ENCODE results near the gene ANK3.

Gene ANK3

DNA sequence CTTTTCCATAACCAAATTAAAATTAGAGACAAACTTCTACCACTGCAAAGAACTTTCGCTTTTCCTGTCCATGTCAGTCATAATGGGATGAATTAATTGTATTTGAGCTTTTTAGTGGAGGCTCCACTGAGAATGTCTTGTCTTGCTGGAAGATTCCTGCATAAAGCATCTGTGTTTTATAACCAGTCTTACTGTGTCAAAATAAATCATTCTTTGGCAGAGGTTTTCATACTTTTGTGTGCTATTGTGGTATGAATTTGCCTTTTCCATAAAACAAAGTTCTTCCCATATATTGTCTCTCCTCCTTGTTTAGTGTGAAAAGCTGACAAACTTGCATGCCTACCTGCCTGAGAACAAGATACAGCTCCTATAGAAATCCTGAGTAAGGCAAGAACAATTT, 358.5 kb downstream of the ANK3 start:
- DNase-seq (ENCODE audit: low read depth in 2 of 2), result no peak

DNA sequence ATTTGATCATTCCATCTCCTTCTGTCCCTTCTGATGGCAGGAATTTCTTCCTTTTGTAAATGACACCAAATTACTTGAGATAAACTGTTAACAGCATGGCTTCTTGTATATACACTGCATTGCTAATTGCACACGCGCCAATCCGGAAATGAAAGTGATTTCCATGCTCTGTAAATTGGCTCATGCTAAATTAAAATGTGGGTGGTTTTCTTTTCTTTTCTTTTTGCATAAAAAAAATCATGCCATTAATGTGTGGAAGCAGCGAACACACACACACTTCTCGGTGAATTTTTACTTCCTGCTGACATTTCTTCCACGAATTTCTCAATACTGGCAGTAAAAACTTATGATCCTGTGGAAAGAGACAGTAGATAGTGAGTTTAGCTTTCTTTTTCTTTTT, 360.2 kb downstream of the ANK3 start:
- no peak for DNase-seq (ENCODE audit: low read depth in 2 of 2)

DNA sequence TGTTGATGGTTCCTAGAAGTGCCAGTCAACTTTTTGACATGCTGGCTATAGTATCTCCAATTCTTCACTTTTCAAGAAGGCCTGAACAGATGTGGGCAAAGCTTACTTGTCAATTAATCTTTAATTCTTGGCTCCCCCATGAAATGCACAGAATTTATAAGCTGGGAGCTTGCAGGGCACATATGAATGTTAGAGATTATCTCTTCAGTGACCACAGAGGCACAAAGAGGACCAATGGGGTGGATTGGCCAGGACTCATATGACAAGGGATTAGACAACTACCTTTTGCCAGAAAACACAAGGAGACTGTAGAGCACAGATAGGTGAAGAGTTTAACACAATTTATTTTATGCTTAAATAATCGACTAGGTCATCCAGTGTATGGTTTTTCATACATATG, 361.6 kb downstream of the ANK3 start:
- DNase-seq (ENCODE audit: low read depth in 2 of 2), result no peak

DNA sequence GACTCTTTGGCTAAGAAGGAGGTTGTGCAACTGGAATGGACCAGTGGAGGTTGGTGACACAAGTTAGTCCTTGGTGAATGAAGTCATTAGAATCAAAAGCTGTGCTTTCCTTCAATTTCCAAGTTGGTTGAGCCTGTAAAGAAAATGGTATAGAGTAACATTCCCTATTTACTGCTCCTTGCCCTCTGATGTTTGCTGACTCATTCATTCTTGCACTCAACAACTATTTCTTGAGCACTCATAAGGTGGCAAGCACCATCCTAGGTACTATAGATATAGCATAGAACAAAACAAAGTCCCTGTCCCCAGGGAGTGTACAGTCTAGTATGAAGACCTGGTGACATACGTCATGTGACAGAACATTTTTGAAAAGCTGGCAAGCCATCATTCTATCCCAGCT, 364.4 kb downstream of the ANK3 start:
- no peak for DNase-seq (ENCODE audit: low read depth in 2 of 2)

DNA sequence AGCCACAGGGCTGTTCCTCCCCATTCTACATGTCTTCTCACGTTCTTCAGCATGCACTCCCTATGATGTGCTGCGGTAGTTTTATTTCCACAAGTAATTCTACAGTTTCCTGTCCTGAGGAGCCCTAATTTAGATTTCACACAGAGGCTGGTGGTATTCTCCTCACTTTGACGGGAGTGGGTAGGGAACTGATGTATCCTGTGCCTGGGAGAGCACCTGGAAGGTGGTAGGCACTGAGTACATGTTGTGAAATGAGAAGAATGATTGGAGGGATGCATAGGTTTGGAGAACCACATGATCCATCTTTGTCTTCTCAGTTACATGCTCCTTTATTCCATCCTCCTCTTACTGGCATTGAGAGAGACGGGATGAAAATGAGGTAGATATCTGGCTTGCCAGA, 365.2 kb downstream of the ANK3 start:
- DNase-seq (ENCODE audit: low read depth in 2 of 2), result no peak

DNA sequence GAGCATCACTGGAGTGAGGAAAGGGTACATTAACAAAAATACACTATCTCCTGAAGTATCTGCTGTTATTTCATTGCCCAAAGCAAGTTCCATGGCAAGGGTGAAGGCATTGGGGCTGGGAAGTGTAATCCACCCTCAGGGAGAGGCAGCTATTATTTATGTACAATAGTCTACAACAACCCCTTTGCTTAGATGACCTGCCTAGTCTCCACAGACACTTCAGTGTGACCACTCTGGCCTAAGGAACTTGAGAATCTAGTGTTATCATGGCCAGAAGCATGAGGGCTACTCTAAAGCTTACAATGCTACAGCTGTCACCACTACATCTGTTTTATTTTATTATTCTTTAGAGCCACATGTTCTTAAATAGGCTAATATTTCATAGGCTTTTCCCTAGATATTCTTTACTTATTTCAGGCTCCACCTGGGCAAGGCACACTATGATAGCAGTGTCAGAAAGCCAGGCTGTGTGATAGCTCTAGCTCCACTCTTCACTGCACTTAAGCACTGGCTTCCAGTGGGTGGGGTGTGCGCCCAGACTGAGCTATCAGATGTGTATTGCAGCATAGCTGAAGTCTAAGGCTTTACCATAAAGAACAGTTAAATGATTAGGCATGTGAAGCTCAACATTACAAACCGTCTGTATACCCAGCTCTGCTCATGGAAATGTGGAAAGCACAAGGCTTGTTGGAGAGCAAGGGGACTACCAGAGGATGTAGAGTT, 366.4 kb downstream of the ANK3 start:
- DNase-seq (ENCODE audit: low read depth in 2 of 2), result no peak

DNA sequence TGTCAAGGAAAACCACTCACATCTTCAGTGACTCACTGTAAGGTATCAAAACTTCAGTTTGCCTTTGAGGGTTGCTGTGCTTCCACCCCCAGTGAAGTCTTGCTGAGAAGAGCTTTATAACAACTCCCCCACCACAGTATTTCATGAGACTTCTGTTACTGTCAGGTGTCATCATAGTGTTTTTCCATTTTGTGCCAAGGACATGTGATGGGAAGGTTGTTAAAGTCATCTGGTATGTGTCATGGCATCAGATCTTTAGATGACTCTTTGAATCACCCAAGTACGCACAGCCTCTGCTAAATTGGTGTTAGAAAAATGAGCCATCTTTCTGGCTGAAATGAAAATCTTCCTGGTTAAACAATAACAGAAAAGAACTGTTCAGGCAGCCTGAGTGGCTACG, 368.3 kb downstream of the ANK3 start:
- no peak for DNase-seq (ENCODE audit: low read depth in 2 of 2)

DNA sequence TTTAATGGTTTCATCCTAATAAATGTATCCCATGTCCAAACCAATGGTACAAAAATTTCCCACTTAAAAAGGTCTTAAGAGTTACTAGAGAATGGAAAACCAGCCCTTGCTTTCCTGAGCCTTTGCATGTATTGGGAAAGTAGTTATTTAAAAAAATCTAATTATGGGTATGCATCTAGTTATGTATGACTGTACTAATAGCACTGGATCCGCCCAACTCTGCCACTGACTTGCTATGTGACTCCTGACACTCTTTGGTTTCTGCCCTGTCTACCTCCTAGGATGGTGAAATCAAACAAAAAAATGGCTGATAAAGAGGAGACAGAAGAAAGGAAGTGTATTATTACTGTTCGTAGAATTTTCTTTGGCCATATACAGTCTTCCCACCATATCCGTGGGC, 372.9 kb downstream of the ANK3 start:
- DNase-seq (ENCODE audit: low read depth in 2 of 2), result no peak

DNA sequence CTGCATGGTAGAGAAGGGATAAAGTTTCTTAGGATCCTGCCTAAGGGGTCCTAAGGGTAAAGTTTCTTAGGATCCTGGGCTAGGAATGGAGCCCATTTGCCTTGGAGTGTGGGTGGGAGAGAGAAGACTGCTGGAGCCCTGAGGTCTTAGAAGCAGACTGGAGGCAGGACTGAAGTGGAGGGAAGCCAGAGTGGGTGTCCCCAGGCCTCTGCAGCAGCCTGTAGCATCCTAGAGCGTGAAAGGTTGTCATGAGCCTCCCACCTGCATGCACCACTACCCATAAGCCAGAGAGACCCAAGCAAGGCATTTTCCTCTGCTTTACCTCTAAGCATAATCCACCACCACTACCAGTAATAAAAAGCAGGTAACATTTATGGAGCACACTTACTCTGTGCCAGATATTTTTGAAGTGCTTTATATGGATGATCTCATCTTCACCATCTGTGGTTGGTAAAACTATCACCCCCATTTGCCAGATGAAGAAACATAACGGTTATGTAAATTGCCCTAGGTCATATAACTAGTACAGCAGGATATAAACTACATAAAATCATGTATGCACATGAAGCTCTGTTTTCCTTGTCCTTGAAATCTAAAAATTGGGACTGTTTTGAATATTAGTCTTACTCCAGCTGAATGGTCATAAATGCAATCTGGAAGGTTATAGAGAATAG, 379.8 kb downstream of the ANK3 start:
- no peak for DNase-seq (ENCODE audit: low read depth in 2 of 2)

DNA sequence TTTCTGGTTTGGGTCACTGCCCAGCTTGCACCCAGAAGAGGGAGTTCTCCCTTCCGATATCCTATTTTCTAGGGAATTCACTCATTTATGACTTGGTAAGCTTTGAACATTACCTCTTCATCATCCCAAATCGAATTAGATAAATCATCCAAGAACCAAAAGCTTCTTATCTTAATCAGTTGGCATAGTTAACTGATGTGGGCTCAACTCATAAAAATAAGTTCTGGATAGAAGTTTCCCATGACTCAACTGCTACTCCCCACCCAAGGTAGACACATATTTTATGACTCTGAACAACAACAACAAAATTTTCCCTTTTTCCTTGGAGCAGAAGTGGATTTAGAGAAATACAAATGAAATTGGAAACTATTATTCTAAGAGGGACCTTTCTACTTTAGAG, 380.4 kb downstream of the ANK3 start:
- DNase-seq (ENCODE audit: low read depth in 2 of 2), result no peak

DNA sequence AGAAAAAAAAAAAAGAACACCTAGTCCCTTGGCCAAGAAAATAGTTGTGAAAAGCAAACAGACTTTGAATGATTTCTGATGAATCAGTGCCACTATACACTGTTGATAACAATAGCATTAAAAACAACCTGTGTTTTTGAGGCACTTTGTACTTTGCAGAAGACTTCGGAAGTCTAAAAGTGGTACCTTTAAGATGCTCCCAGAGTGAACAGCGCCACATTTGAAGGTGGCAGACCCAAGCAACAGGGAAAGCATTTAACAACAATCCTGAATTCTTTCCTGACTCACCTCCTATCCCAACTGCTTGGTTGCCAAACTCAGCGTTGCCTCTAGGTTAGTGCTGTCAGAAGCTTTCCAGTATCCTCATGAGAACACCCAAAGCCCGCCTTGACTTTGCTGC, 380.9 kb downstream of the ANK3 start:
- DNase-seq (ENCODE audit: low read depth in 2 of 2), result no peak

DNA sequence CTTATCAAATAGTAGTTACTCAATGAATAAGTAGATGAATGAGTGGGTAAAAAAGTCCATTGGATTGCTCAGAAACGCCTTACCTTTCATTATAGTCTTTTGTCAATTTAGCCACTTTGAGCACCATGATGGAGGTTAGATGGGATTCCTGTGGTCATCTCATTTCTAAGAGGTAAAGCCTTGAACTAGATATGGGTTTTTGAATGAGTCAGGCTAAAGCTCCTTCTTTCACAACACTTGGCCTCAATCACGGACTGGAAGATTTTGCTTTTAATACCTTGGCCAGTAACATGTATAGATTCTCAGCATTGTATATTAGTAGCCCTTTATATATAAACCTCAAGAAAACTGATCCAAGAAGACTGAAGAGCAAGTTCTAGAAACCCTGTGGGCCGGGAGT, 383.6 kb downstream of the ANK3 start:
- DNase-seq (ENCODE audit: low read depth in 2 of 2), result no peak

DNA sequence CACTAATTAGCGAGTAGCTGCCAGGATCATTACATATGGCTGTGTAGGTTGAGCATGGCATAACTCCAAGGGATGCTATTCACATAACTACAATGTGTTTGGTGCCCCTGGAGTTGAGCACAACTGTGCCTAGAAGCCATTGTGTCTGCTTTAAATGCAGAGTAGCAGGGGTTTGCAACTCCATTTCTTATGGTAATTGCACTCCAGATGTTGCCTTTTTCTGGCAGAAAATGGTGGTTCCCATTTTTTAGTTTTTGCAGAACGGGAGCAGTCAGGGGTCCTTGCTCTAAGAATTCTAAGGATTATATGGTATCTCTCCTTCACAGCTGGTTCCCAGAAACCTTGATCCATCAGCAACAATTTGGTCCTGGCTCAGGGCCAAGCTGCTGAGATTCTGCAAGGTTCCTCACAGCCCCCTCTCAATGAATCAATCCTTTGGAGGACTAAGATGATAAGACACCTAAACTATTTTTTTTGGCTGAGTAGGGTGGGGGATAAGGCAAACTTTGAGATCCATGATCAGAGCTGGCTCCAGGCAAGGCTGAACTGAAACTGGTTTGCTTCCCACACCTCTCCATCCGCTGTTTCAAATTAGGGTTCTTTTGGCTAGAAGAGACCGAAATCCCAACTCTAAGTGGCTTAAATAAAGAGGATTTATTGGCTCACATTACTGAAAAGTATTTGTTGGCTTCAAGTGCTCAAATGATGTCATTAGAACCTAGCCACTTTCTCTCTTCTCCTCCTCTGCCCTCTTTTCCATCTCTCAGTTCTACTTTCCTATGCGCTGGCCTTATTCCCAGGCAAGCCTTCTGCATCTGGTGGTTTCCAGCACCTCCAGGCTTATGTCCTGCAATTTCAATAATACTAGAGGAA, 385.8 kb downstream of the ANK3 start:
- DNase-seq (ENCODE audit: low read depth in 2 of 2), result no peak

DNA sequence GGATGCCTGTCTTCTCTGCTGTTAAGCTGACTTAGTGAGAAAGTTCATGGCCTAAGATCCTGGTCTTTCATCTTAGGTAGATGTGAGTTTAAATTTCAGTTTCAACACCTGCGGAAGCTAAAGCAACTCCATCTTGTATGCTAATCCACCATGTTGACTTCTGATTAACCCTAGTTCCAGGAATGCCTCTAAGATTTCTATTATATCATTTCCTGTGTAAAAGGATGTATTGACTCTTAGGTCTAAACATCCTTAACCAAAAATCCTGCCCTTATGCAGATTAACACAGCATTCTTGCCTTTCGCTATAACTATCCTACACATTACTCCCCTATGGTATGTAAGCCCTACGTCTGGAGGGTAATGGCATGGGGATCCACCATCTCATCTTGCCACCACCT, 388.9 kb downstream of the ANK3 start:
- DNase-seq (ENCODE audit: low read depth in 2 of 2), result no peak

DNA sequence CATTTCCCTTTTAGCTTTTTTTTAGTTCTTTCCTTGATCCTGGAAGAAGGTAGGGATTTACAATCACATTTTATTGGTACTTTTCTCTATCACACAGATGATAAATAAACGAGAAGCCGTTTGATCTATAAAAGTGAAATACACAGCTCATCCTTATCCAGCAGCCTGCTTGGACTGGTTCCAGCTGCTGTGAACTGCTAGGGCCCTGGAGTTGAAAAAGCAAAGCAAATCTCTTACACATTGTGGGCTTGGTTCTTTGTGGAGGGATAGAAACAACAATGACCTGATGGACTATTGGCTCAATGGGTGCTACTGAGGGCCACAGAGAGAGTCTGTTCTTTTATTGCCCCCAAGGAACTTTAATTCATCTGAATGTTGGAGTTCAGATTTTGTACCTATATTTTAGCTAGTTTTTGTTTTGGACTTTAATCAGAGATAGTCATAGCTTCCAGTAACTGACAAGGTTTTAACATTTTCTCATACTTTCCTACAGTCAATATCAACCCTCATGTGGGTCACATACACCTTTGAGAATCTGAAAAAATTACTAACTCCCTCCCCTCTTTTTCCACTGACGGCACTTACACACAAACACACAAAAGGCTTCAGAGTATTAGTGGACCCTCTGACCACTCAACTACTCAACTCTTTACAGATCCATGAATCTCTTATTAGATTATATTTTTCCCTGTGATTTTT, 391.7 kb downstream of the ANK3 start:
- no peak for DNase-seq (ENCODE audit: low read depth in 2 of 2)

DNA sequence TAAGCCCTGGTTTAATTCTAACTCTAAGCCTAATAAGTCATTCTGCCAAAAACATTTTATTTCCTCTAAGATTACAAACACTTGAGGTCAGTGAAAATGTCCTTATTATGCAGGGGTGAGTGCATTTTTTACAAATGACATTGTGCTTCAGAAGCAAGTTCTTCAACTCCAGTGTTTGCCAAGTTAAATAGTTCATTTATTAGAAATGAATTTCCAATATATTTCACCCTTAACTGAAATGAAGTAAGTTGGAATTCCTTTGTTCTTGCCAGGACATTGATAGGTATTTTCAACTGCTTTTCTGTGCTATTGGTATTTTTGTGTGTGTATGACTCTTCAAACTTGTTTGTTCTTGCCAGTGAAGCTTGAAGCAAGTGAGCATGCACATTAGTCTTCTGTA, 393.8 kb downstream of the ANK3 start:
- DNase-seq (ENCODE audit: low read depth in 2 of 2), result no peak

DNA sequence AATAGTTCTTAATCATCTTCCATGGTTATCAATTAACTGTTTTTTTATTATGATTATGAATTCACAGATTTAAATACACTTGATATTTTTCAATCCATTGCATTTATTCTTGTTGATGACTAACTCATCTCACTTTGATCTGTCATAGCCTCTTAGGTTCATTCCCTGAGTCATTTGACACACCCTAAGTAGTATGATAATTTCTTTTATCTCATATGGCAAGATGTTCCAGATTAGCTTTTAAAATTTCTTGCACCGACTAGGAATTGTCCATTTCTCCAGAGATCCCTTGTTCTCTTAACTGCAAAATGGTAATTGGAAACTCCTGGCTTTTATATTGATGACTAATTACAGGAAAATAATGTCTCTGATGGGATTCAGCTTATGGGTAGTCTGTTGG, 395.7 kb downstream of the ANK3 start:
- DNase-seq (ENCODE audit: low read depth in 2 of 2), result no peak

DNA sequence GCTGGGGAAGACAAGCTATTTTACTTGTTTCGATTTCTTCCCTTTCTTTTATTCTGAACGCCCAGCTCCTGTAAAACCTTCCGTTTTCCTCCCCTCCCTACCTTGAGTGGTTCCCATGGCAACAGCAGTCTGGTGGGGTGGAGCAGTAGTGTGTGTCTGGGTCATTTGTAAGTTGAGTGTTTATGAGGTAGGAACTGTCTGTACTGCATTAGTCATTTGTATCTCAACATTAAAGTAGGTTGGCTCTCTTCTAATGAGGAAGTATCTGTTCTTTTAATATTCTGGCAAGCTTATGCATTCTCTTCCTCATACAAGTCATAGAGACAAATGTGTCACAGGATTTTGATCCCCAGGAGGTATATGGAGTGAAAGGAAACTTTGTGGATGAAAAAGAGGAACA, 398.0 kb downstream of the ANK3 start:
- DNase-seq (ENCODE audit: low read depth in 2 of 2), result no peak

DNA sequence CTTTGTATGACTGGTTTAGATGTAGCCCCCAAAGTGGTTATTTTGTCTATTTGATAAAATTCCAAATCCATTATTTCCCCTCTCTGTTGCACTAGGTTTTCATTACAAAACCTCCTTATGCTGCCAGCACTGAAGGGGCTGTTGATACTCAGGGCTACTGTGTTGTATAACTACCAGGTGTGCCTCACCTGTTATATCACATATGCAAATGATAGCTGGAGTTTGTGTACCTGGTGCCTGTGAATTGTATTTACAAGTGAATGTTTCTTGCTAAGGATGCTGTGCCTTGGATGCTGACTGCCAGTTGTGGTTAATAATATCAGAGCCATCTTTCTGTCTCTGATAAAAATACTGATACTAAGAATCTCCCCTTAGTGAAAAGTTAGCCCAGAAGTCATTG, 398.6 kb downstream of the ANK3 start:
- DNase-seq (ENCODE audit: low read depth in 2 of 2), result no peak

DNA sequence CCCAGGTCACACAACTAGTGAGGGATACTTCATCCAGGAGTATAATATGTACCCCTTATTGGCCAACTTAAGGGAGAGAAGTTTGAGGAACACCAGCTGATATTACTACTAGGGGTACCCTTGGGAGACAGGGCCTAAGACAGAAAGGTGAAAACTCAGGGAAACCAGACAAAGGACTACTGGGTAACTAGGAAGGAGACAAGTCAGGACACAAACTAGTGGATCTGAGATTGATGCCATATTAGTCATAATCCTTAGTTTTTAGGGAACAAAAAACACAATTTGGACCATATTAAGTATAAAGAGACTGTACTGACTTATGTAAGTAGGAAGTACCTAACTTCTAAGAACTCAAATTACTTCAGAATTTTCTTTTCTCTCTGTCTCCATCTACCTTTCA, 404.0 kb downstream of the ANK3 start:
- DNase-seq (ENCODE audit: low read depth in 2 of 2), result no peak

DNA sequence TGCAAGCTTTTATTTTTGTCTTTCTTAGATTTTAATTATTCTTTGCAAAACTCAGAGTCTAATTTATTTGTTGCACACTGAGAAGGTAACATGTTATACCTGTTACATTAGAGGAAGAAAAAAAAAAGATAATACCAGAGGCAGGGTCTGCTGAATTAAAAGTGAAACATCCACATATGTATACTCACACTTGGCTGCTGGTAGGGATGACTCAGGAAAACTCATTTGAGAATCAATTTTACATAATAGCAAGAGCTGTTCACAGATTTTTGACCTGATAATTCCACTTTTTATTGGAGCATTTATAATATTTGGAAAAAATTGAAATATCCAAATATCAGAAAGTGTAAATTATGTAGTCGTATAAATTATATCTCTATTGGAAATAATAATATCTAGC, 405.3 kb downstream of the ANK3 start:
- DNase-seq (ENCODE audit: low read depth in 2 of 2), result no peak

DNA sequence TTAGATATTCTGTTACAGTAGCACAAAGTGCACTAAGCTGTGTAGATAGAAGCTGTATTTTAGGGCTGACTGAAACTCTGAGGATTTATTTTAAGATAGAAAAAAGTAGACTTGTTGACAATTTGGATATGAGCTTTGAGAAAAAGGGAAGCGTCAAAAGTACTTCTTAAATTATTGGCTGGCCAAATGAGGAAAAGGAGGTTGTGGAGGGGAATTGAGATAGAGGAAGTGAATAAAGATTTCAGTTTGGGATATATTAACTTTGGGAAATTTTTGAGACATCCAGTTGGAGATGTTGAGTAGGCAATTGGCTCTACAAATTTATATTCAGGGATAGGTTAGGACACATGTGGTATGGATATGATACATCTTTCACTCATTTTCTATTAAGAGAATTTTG, 409.3 kb downstream of the ANK3 start:
- DNase-seq (ENCODE audit: low read depth in 2 of 2), result no peak
